ENCODE results near the gene ADAMTS6.

DNA sequence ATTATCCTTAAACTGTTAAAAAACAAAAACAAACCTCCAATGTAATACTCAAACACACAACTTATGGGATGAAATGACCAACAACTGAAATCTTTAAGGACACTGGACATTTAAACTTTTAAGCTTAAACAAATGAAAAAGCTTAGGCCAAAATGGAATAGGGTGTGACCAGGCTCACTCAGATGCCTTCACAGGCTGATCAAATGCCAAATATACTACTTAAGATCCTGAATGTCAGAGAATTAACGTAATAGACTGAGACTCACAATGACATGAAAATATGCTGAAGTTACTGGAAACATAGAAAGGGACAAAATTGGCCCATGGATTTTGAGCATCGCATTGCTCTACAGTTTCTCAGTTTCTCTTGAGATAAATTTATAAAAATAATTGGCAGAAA, 286.8 kb downstream of the ADAMTS6 start:
- TF ChIP-seq EP300 (IDR thresholded peaks at IDR 0.05): no peak
- no peak for TF ChIP-seq POLR2A (IDR thresholded peaks at IDR 0.05)

All from tibial nerve (tissue), 3 donors.